Measurements from ENCODE around the gene NUMB. TPM values are rescaled to one million over a fixed set of nuclear protein-coding genes. Genes with fewer than 3 reads are reported as not detected.

Gene NUMB
- total RNA-seq, 4 donors from 2014 or later, result 27.7 to 52.8 (median 34.2) TPM

DNA sequence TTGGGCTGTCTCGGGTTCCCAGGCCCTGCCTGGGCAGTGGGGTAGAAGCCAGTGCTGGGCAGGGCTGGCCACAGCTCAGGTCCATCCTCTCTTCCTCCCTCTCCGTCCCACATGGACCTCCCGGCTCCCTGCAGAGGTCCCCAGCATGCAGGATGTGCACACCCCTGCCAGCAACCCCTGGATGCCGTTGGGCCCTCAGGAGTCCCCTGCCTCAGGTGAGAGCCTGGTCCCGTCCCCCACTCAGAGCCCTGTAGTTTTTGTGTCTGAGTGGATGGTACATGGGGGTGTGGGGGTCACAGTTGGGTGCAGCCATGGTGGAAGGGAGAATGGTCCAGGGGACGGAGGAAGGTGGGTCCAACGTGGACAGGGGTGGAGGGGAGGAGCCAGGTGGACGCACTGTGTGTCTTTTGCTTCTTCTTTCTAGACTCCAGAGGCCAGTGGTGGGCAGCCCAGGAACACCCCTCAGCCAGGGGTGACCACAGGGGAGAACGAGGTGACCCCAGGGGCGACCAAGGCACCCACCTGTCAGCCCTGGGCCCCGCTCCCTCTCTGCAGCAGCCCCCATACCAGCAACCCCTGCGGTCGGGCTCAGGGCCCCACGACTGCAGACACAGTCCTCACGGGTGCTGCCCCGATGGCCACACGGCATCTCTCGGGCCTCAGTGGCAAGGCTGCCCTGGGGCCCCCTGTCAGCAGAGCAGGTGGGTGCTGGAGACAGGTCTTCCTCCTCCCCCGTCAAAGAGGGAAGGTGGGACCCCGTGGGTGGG lies 199.3 kb downstream of the NUMB start:
- H3K27me3 ChIP-seq, result no peaks in the 10 kb centered on the region
- WGBS, 2 donors, result 72 to 75% methylated on average over 5 to 7 of the region's 20 CpGs
- intact Hi-C loops (cut with DNase I), result no loop called here
- H3K4me3 ChIP-seq, result no peak overlapping the region
- no peak overlapping the region for H3K27ac ChIP-seq
- TF ChIP-seq, protein P1, sequence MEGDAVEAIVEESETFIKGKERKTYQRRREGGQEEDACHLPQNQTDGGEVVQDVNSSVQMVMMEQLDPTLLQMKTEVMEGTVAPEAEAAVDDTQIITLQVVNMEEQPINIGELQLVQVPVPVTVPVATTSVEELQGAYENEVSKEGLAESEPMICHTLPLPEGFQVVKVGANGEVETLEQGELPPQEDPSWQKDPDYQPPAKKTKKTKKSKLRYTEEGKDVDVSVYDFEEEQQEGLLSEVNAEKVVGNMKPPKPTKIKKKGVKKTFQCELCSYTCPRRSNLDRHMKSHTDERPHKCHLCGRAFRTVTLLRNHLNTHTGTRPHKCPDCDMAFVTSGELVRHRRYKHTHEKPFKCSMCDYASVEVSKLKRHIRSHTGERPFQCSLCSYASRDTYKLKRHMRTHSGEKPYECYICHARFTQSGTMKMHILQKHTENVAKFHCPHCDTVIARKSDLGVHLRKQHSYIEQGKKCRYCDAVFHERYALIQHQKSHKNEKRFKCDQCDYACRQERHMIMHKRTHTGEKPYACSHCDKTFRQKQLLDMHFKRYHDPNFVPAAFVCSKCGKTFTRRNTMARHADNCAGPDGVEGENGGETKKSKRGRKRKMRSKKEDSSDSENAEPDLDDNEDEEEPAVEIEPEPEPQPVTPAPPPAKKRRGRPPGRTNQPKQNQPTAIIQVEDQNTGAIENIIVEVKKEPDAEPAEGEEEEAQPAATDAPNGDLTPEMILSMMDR (IDR thresholded peaks at IDR 0.05), result no peak
- no peak for TF ChIP-seq POLR2A (IDR thresholded peaks at IDR 0.05)
- no peaks in the 10 kb centered on the region for H3K4me1 ChIP-seq
- no peak for DNase-seq
- H3K36me3 ChIP-seq, result peaks cover 0 to 12% (median 0%) of the 10 kb centered on the region in 3 donors
- no peaks in the 10 kb centered on the region for H3K9me3 ChIP-seq

DNA sequence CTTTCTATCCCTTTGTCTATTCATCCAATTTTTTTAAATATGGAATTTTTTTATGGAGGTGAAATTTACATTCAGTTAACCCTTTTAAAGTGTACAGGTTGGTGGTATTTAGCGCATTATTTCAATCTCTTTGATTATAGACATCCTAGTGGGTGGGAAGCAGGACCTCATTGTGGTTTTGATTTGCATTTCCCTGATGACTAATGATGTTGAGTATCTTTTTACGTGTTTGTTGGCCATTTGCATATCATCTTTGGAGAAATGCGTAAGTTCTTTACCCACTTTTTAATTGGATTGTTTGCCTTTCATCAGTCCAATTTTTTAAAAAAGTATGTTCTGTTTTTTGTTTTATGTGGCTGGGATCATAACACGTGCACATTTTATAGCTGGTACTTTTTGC lies 200.3 kb downstream of the NUMB start:
- Histone ChIP-seq H3K4me1 (no peaks in the 10 kb centered on the region), H3K9me3 (no peaks in the 10 kb centered on the region), H3K27me3 (no peaks in the 10 kb centered on the region), H3K4me3 (no peak overlapping the region), H3K27ac (no peak overlapping the region), H3K36me3 (peaks cover 0 to 12% (median 0%) of the 10 kb centered on the region in 3 donors)
- DNase-seq, result no peak
- intact Hi-C loops (cut with DNase I), result no loop called here
- TF ChIP-seq, protein P1 (IDR thresholded peaks at IDR 0.05), result no peak
- TF ChIP-seq POLR2A (IDR thresholded peaks at IDR 0.05), result no peak
- WGBS, 2 donors, result 74 to 78% methylated on average over 4 of the region's 4 CpGs

DNA sequence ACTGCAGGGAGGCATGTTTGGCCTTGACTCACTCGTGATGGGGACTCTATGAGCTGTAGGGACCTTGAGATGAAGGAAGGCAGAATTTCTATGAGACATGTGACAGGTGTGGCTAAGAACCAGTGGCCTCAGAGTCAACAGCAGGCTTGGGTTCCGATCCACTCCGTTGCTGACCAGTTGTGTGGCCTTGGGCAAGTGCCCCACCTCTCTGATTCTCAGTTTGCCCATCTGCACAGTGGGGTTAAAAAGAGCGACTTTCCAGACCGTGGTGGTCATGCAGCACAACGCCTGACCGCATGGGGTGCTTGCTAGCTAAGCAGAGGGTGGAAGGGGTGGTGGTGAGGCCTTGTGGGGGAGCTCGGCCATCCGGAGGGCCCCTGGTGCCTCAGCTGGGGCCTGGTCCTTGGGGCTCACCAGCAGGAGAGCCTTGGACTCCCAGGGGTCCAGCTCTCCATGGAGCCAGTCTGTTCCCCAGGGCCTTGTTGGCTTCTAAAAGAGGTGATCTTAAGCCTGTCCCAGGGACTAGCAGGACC lies 202.6 kb downstream of the NUMB start:
- intact Hi-C loops (cut with DNase I), result no loop called here
- WGBS, 2 donors, result 72 to 93% methylated on average over 3 to 5 of the region's 9 CpGs
- no peaks in the 10 kb centered on the region for H3K9me3 ChIP-seq
- H3K4me3 ChIP-seq, result no peak overlapping the region
- TF ChIP-seq POLR2A (IDR thresholded peaks at IDR 0.05), result no peak
- TF ChIP-seq, protein P1 (IDR thresholded peaks at IDR 0.05), result no peak
- H3K27me3 ChIP-seq, result no peaks in the 10 kb centered on the region
- no peaks in the 10 kb centered on the region for H3K4me1 ChIP-seq
- no peak for DNase-seq
- H3K27ac ChIP-seq, result no peak overlapping the region
- H3K36me3 ChIP-seq, result peaks cover 0 to 24% (median 0%) of the 10 kb centered on the region in 3 donors

DNA sequence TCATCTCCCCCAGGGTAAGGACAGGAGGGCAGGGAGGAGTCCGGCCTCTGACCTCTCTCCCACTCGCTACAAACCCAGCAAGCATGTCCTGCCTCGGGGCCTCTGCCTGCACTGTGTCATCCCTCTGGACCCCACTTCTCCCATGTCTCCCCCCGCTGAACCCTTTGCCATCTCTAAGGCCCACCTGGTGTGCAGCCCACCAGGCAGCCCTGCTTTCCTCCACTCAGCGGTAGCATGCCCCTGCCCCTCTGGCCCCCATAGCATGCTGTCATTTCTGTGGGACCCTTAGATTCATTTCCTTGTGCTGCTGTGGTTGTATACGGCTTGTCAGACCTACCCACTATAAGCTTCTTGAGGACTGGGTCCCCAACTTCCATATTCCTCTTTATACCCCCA lies 203.3 kb downstream of the NUMB start:
- no peaks in the 10 kb centered on the region for H3K9me3 ChIP-seq
- no peak for DNase-seq
- intact Hi-C loops (cut with DNase I), result no loop called here
- no peaks in the 10 kb centered on the region for H3K27me3 ChIP-seq
- no peak overlapping the region for H3K27ac ChIP-seq
- H3K4me1 ChIP-seq, result no peaks in the 10 kb centered on the region
- TF ChIP-seq, protein P1 (IDR thresholded peaks at IDR 0.05), result no peak
- no peak for TF ChIP-seq POLR2A (IDR thresholded peaks at IDR 0.05)
- no peak overlapping the region for H3K4me3 ChIP-seq
- peaks cover 0 to 28% (median 0%) of the 10 kb centered on the region in 3 donors for H3K36me3 ChIP-seq
- 89 to 93% methylated on average over 5 to 6 of the region's 6 CpGs for WGBS, 2 donors

DNA sequence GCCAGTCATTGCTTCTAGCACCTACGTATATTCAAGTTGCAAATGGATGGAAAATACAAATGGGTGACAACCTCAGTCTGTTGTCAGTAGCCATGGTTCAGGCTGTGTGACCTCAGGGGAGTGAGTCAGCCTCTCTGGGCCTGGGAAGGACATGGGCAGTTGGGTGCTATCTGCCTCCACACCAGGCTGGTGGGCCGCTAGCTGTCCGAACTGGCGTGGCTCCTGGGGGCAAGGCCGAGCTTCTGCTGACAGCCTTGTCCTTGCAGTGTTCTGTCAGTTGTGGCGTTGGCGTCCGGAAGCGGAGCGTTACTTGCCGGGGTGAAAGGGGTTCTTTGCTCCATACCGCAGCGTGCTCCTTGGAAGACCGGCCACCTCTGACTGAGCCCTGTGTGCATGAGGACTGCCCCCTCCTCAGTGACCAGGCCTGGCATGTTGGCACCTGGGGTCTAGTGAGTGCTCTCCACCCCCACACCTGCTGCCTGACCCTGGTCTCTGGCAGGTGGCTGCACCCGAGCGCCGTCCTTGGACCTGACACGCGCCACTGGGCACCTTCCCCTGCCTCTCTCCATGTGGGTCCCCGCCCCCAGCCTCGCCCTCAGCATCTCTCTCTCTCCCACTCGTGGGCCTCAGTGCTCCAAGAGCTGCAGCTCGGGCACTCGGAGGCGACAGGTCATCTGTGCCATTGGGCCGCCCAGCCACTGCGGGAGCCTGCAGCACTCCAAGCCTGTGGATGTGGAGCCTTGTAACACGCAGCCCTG lies 203.9 kb downstream of the NUMB start:
- H3K27ac ChIP-seq, result no peak overlapping the region
- intact Hi-C loops (cut with DNase I), result no loop called here
- peaks cover 0 to 28% (median 0%) of the 10 kb centered on the region in 3 donors for H3K36me3 ChIP-seq
- no peaks in the 10 kb centered on the region for H3K27me3 ChIP-seq
- no peak for DNase-seq
- no peaks in the 10 kb centered on the region for H3K9me3 ChIP-seq
- WGBS, 2 donors, result 74 to 91% methylated on average over 6 to 12 of the region's 28 CpGs
- H3K4me3 ChIP-seq, result no peak overlapping the region
- no peaks in the 10 kb centered on the region for H3K4me1 ChIP-seq
- TF ChIP-seq, protein P1 (IDR thresholded peaks at IDR 0.05), result no peak
- TF ChIP-seq POLR2A (IDR thresholded peaks at IDR 0.05), result no peak
